ENCODE results near the gene CCNY. TPM values are rescaled to one million over a fixed set of nuclear protein-coding genes. Genes with fewer than 3 reads are reported as not detected.

The CCNY gene
- polyA plus RNA-seq, 3 donors: 101 to 119 (median 117) TPM

- no peak for DNase-seq (ENCODE audit: low read depth in 3 of 3, low spot score in 2 of 3)
Measured at GRCh38 chr10:35545878-35546590, 209.7 kb downstream of the CCNY start.

- DNase-seq (ENCODE audit: low read depth in 3 of 3, low spot score in 2 of 3): no peak
Measured at GRCh38 chr10:35546824-35547225, 210.5 kb downstream of the CCNY start.

GRCh38 chr10:35552650-35553342, 216.5 kb downstream of the CCNY start:
- DNase-seq (ENCODE audit: low read depth in 3 of 3, low spot score in 2 of 3): no peak

DNA sequence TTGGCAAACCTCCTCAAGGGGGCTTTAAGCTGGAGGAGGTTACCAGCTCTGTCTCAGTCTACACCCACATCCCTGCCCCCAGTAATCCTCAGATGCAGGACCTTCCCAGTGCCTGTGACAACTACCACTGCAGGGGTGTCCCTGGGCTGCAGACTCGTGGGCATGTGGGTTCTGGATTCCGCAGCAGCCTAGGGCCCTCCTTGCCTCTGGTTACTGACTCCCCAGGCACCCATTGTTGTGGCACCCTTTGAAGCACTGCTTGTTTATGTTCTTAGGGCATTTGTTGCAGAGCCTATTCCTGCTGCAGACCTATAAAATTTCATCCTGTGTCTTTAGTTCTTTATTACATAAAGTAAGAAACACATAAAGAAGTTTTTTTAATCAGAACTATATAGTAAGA, 217.7 kb downstream of the CCNY start:
- no peak for DNase-seq (ENCODE audit: low read depth in 3 of 3, low spot score in 2 of 3)

DNA sequence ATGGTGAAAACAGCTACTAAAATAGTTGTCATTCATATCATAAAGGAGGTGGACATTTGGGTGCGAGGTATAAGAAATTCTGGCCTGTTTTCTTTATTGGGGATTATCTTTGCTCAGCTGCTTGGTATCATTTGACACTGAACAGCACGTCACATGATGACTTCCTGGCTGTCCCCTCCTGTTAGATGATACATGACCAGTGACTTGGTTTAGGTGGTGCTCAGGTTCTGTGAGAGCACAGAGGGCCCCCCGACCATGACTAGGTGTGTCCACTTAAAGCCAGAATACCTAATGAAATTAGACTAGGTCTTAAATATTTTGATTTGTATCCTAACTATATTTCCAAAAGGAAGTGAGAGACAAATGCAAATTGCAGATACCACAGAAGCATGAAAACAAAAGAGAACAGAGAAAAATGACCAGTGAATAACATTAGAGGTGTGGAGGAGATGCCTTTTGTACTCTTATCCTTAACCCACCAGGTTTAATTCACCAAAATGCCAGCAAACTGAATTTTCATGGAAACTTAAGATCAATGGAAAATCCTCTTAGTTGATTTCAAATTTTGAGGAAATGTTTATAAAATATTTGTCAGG, 218.2 kb downstream of the CCNY start:
- no peak for DNase-seq (ENCODE audit: low read depth in 3 of 3, low spot score in 2 of 3)

DNA sequence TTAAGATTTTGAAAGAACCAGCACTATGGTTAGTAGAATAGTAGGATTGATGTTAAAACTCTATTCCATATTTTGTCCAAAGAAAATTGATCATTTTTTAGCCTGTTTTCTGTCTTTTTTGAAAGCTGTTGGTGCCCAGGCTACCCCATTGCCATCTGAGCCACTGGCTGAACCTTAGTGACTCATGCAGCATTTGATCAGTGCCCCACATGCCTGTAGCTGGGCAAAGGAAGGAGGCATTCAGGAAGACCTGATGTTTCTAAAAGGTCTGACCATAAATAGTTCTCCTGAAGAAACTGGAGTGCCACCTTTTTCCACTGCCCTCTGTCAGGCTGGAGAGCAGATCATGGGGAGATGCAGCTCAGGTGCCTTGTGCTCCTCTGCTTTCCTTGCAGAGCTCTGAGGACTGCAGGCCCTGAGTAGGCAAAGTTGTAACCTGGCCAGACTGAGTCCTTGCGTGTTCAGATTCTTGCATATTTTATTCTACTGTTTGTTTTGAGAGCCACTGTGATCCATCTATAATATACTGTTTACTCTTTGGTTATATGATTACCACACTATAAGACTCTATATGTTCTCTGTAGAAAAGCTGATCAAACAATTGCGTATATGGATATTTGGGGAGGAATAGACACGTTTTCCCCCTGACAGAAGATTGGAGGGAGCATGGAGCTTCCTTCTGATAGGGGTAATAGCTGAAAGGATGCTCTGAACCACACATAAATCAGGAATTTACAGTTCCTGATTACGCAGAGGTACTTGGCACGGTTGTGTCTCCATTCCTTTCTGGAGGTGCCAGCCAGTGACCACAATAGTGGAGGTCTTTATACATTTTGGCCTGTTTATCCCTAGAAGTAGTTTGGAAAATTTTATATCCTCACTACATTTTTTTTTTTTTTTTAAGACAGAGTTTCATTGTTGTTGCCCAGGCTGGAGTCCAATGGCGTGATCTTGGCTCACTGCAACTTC, 219.9 kb downstream of the CCNY start:
- DNase-seq (ENCODE audit: low read depth in 3 of 3, low spot score in 2 of 3): no peak

GRCh38 chr10:35558276-35558675, 222.0 kb downstream of the CCNY start:
- no peak for DNase-seq (ENCODE audit: low read depth in 3 of 3, low spot score in 2 of 3)

- no peak for DNase-seq (ENCODE audit: low read depth in 3 of 3, low spot score in 2 of 3)
Measured at GRCh38 chr10:35559416-35559815, 223.1 kb downstream of the CCNY start.

DNA sequence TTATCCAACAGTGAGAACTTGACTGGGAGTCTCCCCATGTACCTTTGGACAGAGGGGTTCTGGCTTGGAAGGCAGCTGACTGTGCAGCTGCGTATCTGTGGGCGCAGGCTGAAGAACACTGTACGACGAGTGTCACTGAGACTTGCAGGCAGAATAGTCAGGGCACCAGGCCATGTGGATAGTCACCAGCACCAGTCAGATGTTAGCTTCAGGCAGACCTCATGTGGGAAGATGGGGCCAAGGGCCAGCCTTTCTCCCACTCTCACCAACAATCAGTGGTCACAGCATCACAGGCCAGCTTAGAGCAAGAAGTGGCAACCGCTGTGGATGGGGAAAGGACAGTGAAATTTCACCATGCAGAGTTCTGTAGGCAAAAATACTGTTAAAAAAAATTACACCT, 225.4 kb downstream of the CCNY start:
- no peak for DNase-seq (ENCODE audit: low read depth in 3 of 3, low spot score in 2 of 3)

DNA sequence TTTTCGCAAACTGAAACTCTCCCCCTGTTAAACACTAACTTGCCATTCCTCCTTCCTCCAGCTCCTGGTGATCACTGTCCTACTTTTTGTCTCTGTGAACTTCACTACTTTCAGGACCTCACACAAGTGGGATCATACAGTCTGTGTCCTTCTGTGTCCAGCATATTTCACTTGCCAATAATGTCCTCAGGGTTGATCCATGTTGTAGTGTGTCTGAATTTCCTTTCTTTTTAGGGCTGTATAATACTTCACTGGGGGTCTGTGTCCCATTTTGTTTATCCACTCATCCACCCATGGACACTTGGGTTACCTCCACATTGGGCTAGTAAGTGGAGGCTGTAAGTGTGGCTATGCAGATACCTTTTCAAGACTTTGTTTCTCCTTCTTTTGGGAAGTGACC, 226.1 kb downstream of the CCNY start:
- DNase-seq (ENCODE audit: low read depth in 3 of 3, low spot score in 2 of 3): no peak

DNA sequence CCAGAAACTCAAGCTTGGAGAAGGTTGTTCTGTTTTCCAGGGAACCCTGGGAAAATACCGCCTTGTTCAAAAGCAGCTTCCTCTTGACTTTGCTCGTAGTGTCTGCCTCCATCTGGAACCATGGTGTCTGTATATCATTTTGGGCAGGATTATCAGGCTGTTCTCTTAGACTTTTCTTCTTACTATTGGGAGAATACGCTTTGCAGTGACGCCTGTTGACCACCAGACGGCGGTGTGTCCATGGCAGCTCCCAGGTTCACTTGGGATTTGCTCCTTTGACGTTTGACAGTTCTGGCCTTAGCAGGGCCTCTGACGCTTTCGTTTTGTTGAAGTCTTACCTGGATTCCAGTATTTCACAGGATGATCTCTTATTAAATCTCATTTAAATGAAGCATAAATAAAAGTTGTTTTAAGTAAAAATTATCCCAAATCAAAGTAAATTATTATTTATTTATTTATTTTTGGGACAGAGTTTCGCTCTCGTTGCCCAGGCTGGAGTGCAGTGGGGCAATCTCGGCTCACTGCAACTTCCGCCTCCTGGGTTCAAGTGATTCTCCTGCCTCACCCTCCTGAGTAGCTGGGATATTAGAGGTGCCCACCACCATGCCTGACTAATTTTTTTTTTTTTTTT, 227.1 kb downstream of the CCNY start:
- DNase-seq (ENCODE audit: low read depth in 3 of 3, low spot score in 2 of 3): peak; percentile 36 to 54 (median 38)

DNA sequence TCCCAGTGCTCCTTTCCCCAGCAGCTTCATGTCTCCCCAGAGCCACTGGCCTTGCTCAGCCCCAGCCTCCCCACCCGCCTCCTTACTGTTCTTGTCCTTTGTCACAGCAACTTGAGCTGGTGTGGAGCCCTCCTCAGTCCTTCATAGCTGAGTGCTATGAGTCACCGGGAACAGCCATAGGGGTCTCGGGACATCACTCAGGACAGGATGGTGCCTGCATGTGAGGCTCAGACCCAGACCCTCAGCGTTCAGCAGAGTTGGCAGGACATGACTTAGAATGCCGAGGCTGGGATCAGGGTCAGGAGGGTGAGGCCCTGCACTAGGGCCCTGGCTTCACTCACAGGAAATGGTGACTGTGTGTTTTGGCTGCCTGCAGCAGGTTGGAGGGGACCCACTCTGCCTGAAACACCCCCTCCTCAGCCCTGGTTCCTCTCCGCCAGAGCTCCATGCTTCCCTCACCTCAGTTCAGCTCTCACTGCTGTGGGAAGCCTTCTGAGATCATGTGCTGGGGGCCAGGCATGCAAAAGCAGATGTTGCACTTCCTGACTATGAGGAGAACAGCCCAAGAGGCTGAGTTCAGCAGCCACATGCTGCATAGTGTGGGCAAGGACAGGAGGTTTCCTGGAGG, 228.1 kb downstream of the CCNY start:
- DNase-seq (ENCODE audit: low read depth in 3 of 3, low spot score in 2 of 3): no peak

DNA sequence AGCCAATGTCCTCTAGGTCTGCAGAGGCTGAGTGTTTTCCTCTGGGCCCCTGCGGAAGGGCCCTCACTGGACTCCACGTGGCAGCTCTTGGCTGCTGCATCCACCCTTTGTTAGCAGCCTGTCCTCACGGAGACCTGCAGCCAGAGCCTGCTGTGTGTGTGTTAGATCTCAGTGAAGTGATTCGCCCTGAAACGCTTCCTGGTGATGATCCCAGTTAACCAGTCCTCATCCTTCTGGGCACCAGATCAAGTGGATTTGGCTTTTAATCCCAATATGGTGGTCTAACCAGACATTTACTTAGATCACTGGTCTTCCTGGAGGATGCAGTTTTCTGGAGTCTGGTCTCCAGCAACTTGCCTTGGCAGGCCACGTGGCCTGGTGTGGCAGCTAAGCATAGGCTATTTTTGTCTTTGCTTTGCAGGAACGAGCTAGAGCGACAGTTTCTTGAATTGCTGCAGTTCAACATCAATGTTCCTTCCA, 229.3 kb downstream of the CCNY start:
- DNase-seq (ENCODE audit: low read depth in 3 of 3, low spot score in 2 of 3): no peak

- DNase-seq (ENCODE audit: low read depth in 3 of 3, low spot score in 2 of 3): no peak
Measured at GRCh38 chr10:35567951-35568350, 231.6 kb downstream of the CCNY start.

DNA sequence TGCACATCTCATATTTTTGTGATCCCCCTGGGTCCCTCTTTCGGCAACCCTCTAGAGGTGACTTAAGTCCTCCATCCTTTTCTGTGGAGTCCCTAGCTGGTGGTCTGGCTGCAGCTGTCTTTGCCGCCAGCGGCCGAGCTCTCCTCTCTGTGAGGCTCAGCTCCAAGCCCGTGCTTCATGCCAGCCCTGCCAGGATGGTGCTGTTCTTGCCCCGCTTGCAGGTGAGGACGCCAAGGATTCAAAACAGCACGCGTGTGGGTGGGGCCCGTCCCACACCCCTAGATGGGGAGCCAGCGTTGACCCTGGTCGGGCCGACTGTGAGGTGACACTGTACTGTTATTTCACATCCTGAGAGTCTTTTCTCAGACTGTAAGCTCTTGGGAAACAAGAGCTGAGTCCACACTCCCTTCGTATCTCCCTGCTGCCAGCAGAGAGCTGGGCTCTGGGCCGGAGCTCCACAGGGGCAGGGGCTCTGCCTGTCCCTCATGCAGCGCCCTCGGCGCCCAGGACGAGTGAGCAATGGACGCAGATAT, 232.2 kb downstream of the CCNY start:
- no peak for DNase-seq (ENCODE audit: low read depth in 3 of 3, low spot score in 2 of 3)

DNA sequence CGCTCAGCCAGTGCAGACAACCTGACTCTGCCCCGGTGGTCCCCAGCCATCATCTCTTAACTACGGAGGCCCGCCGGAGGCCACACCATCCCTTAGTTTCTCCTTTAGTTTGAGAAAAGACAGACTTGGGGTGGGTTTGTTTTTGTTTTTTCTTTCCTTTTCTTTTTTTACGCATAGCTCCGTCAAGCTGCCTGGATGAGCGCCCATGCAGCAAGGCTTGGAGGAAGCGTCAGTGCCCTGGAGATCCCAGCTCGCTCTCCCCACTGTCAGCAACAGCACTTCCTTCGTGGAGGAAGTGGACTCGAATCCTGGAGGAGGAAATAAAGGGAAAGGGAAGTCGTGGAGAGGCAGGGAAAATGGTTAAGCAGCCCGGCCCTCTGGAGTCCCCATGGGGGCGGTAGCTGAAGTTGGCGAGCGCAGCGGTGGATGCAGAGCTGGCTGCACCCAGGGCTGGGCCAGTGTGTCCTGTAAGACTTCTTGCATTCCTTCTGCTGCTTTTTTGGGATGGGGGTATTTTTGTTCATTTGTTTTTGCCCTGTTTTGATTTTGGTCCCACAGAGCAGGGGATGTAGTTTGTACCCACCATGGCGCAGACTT, 232.9 kb downstream of the CCNY start:
- no peak for DNase-seq (ENCODE audit: low read depth in 3 of 3, low spot score in 2 of 3)

- DNase-seq (ENCODE audit: low read depth in 3 of 3, low spot score in 2 of 3): no peak
Measured at GRCh38 chr10:35569836-35570235, 233.5 kb downstream of the CCNY start.

GRCh38 chr10:35570397-35570796, 234.1 kb downstream of the CCNY start:
- DNase-seq (ENCODE audit: low read depth in 3 of 3, low spot score in 2 of 3): no peak

DNA sequence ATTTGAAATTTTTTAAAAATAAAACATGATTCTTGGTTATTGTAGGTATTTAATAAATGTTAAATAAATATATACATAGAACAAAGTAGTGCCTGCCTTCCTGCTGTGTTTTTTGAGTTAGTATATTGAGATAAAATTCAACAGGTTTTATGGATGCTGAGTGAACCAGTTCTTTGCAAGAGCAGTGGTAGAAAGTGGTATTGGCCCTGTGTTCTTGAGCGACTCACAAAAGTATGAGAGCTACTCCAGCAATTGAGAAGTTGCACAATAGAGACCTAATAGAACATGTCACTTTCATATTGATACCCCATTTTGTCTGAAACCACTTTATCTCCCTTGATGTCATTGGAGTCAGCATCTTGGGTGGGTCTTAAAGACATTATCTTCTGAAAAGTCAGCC, 236.3 kb downstream of the CCNY start:
- no peak for DNase-seq (ENCODE audit: low read depth in 3 of 3, low spot score in 2 of 3)

Measured in right renal cortex interstitium (tissue), 3 donors.